OCI-LY1 (cell line): ENCODE measurements around the gene S1PR1.

ENCODE experiments used
- CTCF ChIP-seq: fragments of 200-600 bp; sonication (generic), shearing (Covaris generic); IDR thresholded peaks from 2 replicates; pipeline ENCODE4 v1.5.1; 2017; ENCODE audit warnings: mild to moderate bottlenecking, antibody characterized with exemption, low read length, moderate library complexity, mixed read lengths
- EZH2 ChIP-seq: fragments of 200-600 bp; sonication (generic), shearing (Covaris generic); IDR thresholded peaks from 2 replicates; pipeline ENCODE4 v1.8.0; 2017; ENCODE audit warnings: borderline replicate concordance, mixed run types, mild to moderate bottlenecking, antibody characterized with exemption, low read length, moderate library complexity, mixed read lengths

DNA sequence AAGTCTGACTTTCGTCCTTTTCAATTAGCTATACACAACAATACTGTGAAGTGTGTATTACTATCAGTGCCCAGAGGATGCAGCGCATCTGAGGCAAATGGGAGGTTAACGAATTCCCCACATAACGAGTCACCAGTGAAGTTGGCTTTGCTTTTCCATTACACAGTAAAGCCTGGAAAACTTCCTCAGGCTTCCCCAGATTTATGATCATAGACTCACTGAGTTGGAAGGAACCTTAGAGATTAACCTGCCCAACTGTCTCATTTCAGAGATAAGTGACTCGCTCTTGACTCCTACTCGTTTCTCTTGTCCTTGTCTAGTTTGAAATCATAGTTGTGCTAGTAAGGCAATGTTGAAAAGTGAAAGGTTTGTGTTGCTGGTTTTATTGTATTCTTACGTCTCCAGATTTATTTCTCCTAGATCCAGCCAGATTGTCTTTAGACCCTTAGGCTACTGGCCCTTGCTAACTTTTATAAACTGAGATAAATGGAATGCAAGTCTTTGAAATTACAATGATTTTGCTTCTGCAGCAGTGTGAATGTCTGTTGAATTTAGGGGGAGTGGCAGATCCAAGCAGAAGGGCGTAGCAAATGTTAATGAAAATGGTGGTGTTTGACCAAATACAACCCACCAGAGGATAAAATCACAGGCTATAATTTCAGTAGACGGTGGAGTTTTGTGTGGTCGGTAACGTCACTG, 17.3 kb downstream of the S1PR1 start:
- TF ChIP-seq CTCF (no peak), EZH2 (no peak)
